Neuronal stem cell (in vitro differentiated cells): ENCODE results near the gene SLC7A5.
"Not testable (repeated sequence)": the region's sequence is repeated elsewhere in the genome, so short reads cannot be mapped to it uniquely, and the experiment has no call there.

Experiments used
- DNase-seq: peaks from one replicate; pipeline ENCODE4 v3.0.0-alpha.2; 2013; ENCODE audit warnings: low spot score
- H2AFZ ChIP-seq: one replicate; pipeline ENCODE4 v1.6.1; 2013; ENCODE audit warnings: mild to moderate bottlenecking, low read length, inconsistent platforms
- H2AK5ac ChIP-seq: 2 replicates; pipeline ENCODE4 v1.6.1; 2013; ENCODE audit warnings: low read depth, mild to moderate bottlenecking, inconsistent platforms, low read length, moderate library complexity, mixed read lengths
- H2BK120ac ChIP-seq: 2 replicates; pipeline ENCODE4 v1.6.1; 2013; ENCODE audit warnings: low read depth, mild to moderate bottlenecking, inconsistent platforms, low read length, moderate library complexity, mixed read lengths
- H2BK12ac ChIP-seq: one replicate; pipeline ENCODE4 v1.6.1; 2013; ENCODE audit warnings: low read length, inconsistent platforms
- H2BK15ac ChIP-seq: 2 replicates; pipeline ENCODE4 v1.6.1; 2013; ENCODE audit warnings: mild to moderate bottlenecking, low read length, inconsistent platforms, mixed read lengths
- H2BK5ac ChIP-seq: one replicate; pipeline ENCODE4 v1.6.1; 2013; ENCODE audit warnings: inconsistent platforms, mild to moderate bottlenecking, low read length, moderate library complexity
- H3K14ac ChIP-seq: one replicate; pipeline ENCODE4 v1.6.1; 2013; ENCODE audit warnings: low read length, inconsistent platforms
- H3K18ac ChIP-seq: 2 replicates; pipeline ENCODE4 v1.6.1; 2013; ENCODE audit warnings: low read length, inconsistent platforms
- H3K23ac ChIP-seq: 2 replicates; pipeline ENCODE4 v1.6.1; 2013; ENCODE audit warnings: low read depth, mild to moderate bottlenecking, mixed read lengths, low read length, inconsistent platforms; ENCODE audit not compliant: poor library complexity
- H3K27ac ChIP-seq: replicated peaks from 3 replicates; pipeline ENCODE4 v1.5.1; 2013; ENCODE audit warnings: low read length, inconsistent platforms
- H3K27me3 ChIP-seq, 3 experiments: 2 replicates each; pipeline ENCODE4 v1.6.1; 2013; ENCODE audit warnings: low read length in 3 of 3, mild to moderate bottlenecking in 2 of 3, inconsistent platforms in 1 of 3, low read depth in 1 of 3, mixed read lengths in 1 of 3, moderate library complexity in 1 of 3; ENCODE audit not compliant: control insufficient read depth in 3 of 3, insufficient read depth in 3 of 3
- H3K36me3 ChIP-seq, 2 donors: replicated peaks in 1 of 2; 2 replicates each; pipeline ENCODE4 v1.6.1; 2013; ENCODE audit warnings: low read length in 2 of 2; ENCODE audit not compliant: control insufficient read depth in 2 of 2, insufficient read depth in 2 of 2
- H3K4ac ChIP-seq: 2 replicates; pipeline ENCODE4 v1.6.1; 2013; ENCODE audit warnings: inconsistent platforms, mild to moderate bottlenecking, low read length, moderate library complexity
- H3K4me1 ChIP-seq, 2 donors: 1 replicate in 1 of 2; 2 replicates in 1 of 2; pipeline ENCODE4 v1.6.1; 2013; ENCODE audit warnings: low read length in 2 of 2, low read depth in 1 of 2; ENCODE audit not compliant: control insufficient read depth in 2 of 2, insufficient read depth in 1 of 2
- H3K4me2 ChIP-seq: one replicate; pipeline ENCODE4 v1.6.1; 2013; ENCODE audit warnings: mild to moderate bottlenecking, low read length, inconsistent platforms; ENCODE audit not compliant: insufficient read depth, poor library complexity, severe bottlenecking
- H3K4me3 ChIP-seq, 2 donors: 2 replicates each; pipeline ENCODE4 v1.5.1; 2013; ENCODE audit warnings: low read length in 2 of 2, mild to moderate bottlenecking in 2 of 2, inconsistent platforms in 1 of 2, moderate library complexity in 1 of 2
- H3K79me1 ChIP-seq: one replicate; pipeline ENCODE4 v1.6.1; 2013; ENCODE audit warnings: low read depth, mild to moderate bottlenecking, inconsistent platforms, low read length, moderate library complexity
- H3K9ac ChIP-seq: one replicate; pipeline ENCODE4 v1.6.1; 2013; ENCODE audit warnings: mild to moderate bottlenecking, low read depth, low read length, inconsistent platforms; ENCODE audit not compliant: poor library complexity
- H3K9me3 ChIP-seq, 2 donors: replicated peaks in 1 of 2; 2 replicates each; pipeline versions ENCODE3 to v1.6.1; 2013; ENCODE audit warnings: low read length in 2 of 2, mild to moderate bottlenecking in 2 of 2, inconsistent platforms in 1 of 2, low read depth in 1 of 2, mixed read lengths in 1 of 2, moderate library complexity in 1 of 2; ENCODE audit not compliant: control insufficient read depth in 2 of 2, insufficient read depth in 1 of 2
- H4K8ac ChIP-seq: one replicate; pipeline ENCODE4 v1.6.1; 2013; ENCODE audit warnings: low read depth, mild to moderate bottlenecking, inconsistent platforms, low read length, moderate library complexity
- H4K91ac ChIP-seq: one replicate; pipeline ENCODE4 v1.6.1; 2013; ENCODE audit warnings: low read length, low read depth, mild to moderate bottlenecking, inconsistent platforms; ENCODE audit not compliant: poor library complexity
- WGBS, 2 donors: extraction: QIAGEN DNeasy Blood & Tissue Kit; methylation state at CpG; one replicate each; pipeline ENCODE4 v1.1.7; 2013; ENCODE audit warnings: missing lambda C conversion rate in 2 of 2, mixed read lengths in 1 of 2; ENCODE audit not compliant: insufficient read length in 2 of 2, insufficient replicate concordance in 1 of 2; ENCODE audit errors: extremely low coverage in 2 of 2; 5-methylcytosine and 5-hydroxymethylcytosine counted together

SLC7A5 gene

DNA sequence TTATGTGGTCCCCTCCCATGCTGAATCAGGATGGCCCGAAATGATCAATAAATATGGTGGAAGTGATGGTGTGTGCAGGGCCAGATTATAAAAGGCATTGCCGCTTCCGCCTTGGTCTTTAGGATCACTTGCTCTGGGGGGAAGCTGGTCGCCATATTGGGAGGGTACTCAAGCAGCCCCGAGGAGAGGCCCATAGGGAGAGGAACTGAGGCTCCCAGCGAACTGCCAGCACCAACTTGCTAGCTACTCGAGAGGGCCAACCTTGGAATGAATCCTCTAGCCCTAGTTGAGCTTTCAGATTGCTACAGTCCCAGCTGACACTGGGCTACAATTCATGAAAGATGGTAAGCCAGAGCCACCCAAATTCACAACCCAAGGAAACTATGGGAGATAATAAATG is 19.0 kb upstream of the SLC7A5 start:
- H3K9me3 ChIP-seq, H3K36me3 ChIP-seq, H3K4me1 ChIP-seq, H2AFZ ChIP-seq, H2AK5ac ChIP-seq, H2BK12ac ChIP-seq, H2BK15ac ChIP-seq, H3K14ac ChIP-seq, H2BK5ac ChIP-seq, H2BK120ac ChIP-seq, H4K91ac ChIP-seq, H4K8ac ChIP-seq, H3K4ac ChIP-seq, H3K4me3 ChIP-seq, H3K27me3 ChIP-seq, H3K18ac ChIP-seq, H3K23ac ChIP-seq, H3K4me2 ChIP-seq, H3K27ac ChIP-seq, H3K9ac ChIP-seq, H3K79me1 ChIP-seq, DNase-seq: not testable (repeated sequence)
- no CpG with 5 or more reads among the region's 7 CpGs for WGBS, 2 donors

- H3K4me2 ChIP-seq, H2BK15ac ChIP-seq: not testable (repeated sequence)
- no CpG with 5 or more reads among the region's 8 CpGs for WGBS, 2 donors
Observed at GRCh38 chr16:87887931-87888330, 18.6 kb upstream of the SLC7A5 start.

GRCh38 chr16:87885371-87885967 is 16.2 kb upstream of the SLC7A5 start:
- H3K79me1 ChIP-seq, H4K8ac ChIP-seq, H2BK15ac ChIP-seq, H3K4me2 ChIP-seq, H3K9ac ChIP-seq, H2BK12ac ChIP-seq, H3K4me3 ChIP-seq, H3K4me1 ChIP-seq, H2BK5ac ChIP-seq, H2AFZ ChIP-seq, H2AK5ac ChIP-seq, H3K9me3 ChIP-seq, DNase-seq, H4K91ac ChIP-seq, H3K23ac ChIP-seq, H3K14ac ChIP-seq, H2BK120ac ChIP-seq, H3K36me3 ChIP-seq, H3K27ac ChIP-seq, H3K18ac ChIP-seq, H3K4ac ChIP-seq: not testable (repeated sequence)
- WGBS, 2 donors: no CpG with 5 or more reads among the region's 8 CpGs
- H3K27me3 ChIP-seq: peaks cover 0 to 11% (median 0%) of the 10 kb centered on the region in 3 experiments

More at GRCh38 chr16:87887931-87888330, 18.6 kb upstream of the SLC7A5 start:
- H4K91ac ChIP-seq, H3K9ac ChIP-seq, H3K36me3 ChIP-seq, H2AFZ ChIP-seq, H3K23ac ChIP-seq, H3K4me1 ChIP-seq, H3K79me1 ChIP-seq, DNase-seq, H3K27ac ChIP-seq, H3K14ac ChIP-seq, H3K4ac ChIP-seq, H3K9me3 ChIP-seq, H2BK120ac ChIP-seq, H3K4me3 ChIP-seq, H4K8ac ChIP-seq, H2BK12ac ChIP-seq, H3K18ac ChIP-seq, H3K27me3 ChIP-seq, H2AK5ac ChIP-seq, H2BK5ac ChIP-seq: not testable (repeated sequence)

- H3K23ac ChIP-seq: no peak overlapping the region
- H3K79me1 ChIP-seq: no peaks in the 10 kb centered on the region
- no peak overlapping the region for H4K91ac ChIP-seq
- no peak overlapping the region for H3K4me2 ChIP-seq
- no peak overlapping the region for H3K27ac ChIP-seq
- no peak overlapping the region for H3K9ac ChIP-seq
- no peak overlapping the region for H3K14ac ChIP-seq
- WGBS, 2 donors: no CpG with 5 or more reads among the region's 29 CpGs
- no peak overlapping the region for H3K18ac ChIP-seq
- H3K27me3 ChIP-seq: peaks cover 0 to 11% (median 2%) of the 10 kb centered on the region in 3 experiments
- no peaks in the 10 kb centered on the region for H3K36me3 ChIP-seq
- DNase-seq: no peak
- H2BK120ac ChIP-seq: peak overlapping the region; percentile 50
- H2AK5ac ChIP-seq: no peak overlapping the region
- no peak overlapping the region for H2BK15ac ChIP-seq
- H4K8ac ChIP-seq: no peak overlapping the region
- H3K4me3 ChIP-seq: no peak overlapping the region
- no peak overlapping the region for H3K4ac ChIP-seq
- no peak overlapping the region for H2BK12ac ChIP-seq
- H3K4me1 ChIP-seq: peaks cover 0 to 4% of the 10 kb centered on the region in 2 donors
- peak overlapping the region; percentile 87 for H2AFZ ChIP-seq
- H2BK5ac ChIP-seq: no peak overlapping the region
- no peaks in the 10 kb centered on the region for H3K9me3 ChIP-seq
Observed at GRCh38 chr16:87882436-87883019, 13.2 kb upstream of the SLC7A5 start.
